Smooth muscle cell of trachea (primary cell): ENCODE results near the gene COL6A6. TPM values are rescaled to one million over a fixed set of nuclear protein-coding genes. Genes with fewer than 3 reads are reported as not detected.

Experiments used
- total RNA-seq: library from RNA; depleted of rRNA; stranded (reverse); fragments of >200 nt; gene quantifications from 2 replicates; pipeline ENCODE4 v1.2.1, GENCODE V29; 2014

COL6A6 gene
- total RNA-seq = 1.6 and 4.1 TPM in 2 replicates

DNA sequence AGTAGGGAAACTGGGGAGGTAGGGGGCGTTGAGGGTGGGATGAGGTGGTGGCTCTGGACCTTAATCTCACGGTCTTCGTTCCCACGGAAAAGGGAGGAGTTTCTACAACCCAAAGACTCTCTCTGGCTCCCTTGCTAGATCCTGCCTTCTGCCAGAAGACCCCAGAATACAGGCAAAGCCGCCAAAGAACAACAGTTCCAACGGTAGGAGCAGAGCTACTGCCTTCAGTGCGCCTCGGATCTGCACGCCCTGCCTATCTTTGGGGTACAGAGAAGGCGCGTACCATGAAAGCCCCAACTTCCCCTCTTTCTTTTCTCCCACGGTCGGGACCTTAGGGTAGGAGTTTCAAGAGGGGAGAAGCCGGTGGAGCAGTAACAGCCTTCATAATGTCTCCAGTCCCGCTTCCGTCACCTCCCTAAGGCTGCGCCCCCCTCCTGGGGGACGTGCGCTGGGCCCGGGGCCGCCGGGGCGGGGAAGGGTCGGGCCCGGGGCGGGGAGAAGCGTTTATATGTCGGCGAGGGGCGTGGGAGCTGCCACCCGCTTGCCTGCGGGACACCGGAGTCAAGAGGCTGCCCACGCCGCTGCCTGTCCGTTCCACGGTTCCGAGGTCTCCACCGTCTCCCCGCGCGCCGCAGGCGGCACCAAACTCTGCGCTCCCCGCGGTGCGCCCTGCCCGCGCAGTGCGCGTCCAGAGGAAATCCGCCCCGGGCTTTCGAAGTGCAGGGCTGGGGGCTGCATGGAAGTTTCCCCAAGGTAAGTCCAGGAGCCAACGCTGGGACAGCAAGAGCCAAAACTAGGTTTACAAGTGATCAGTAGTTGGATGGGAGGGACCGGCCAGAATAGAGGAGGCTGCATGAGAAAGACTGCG, at the start of gene COL6A6:
TSS of gene COL6A6 (plus strand) at position 533 of the 868 bp plus-strand sequence. CDS start 43,188 bp downstream, outside the sequence.

Other genes with a start within 250 kb of the COL6A6 start
- not detected in 2 replicates for gene COL6A5, start 171.5 kb upstream of the COL6A6 start, total RNA-seq
- 37.2 and 40.5 TPM in 2 replicates for gene PIK3R4, start 229.7 kb downstream of the COL6A6 start, total RNA-seq